B cell (primary cell): Measurements from ENCODE around the gene CARMIL3.

ENCODE experiments used
- CTCF ChIP-seq: fragments of 200-600 bp; IDR thresholded peaks from one replicate; pipeline ENCODE4 v1.8.0; 2022; ENCODE audit warnings: antibody characterized with exemption, mild to moderate bottlenecking
- EZH2 ChIP-seq: IDR thresholded peaks from 2 replicates; pipeline ENCODE4 v1.6.1; 2012; ENCODE audit warnings: borderline replicate concordance, low read depth, mild to moderate bottlenecking, moderate library complexity, low read length; ENCODE audit not compliant: insufficient read depth, poor library complexity, severe bottlenecking

- no peak for TF ChIP-seq CTCF
- no peak for TF ChIP-seq EZH2
Observed at GRCh38 chr14:24071144-24071697, 19.4 kb downstream of the CARMIL3 start, which contains the start of gene CPNE6.
